IMR-90 (cell line): ENCODE data around the gene CCNK. TPM values are rescaled to one million over a fixed set of nuclear protein-coding genes. Genes with fewer than 3 reads are reported as not detected.

Experiments used
- ATAC-seq: fragments of 200-7000 bp; cut with Tn5 transposase; 2 replicates; pipeline ENCODE4 v1.9.1; 2020; ENCODE audit warnings: low read depth, mild to moderate bottlenecking, moderate library complexity
- BruUV-seq: library from RNA; stranded (reverse); fragments of 400-500 nt; replicated peaks from 2 replicates; lab custom pipeline; 2021; lab: Mats Ljungman, UMichigan
- CTCF ChIA-PET: fragments of 300-600 bp; formaldehyde crosslinking; extraction: SDS; loops from one replicate; lab custom pipeline; 2021; ENCODE audit warnings: antibody characterized with exemption; lab: Yijun Ruan, JAX
- POLR2A ChIA-PET: fragments of 300-600 bp; sonication (Branson Sonifier 250); formaldehyde crosslinking; loops from one replicate; lab custom pipeline; 2022; ENCODE audit warnings: antibody characterized with exemption; ENCODE audit not compliant: unreplicated experiment; lab: Charles Lee
- DNase-seq: peaks from one replicate; pipeline ENCODE4 v3.0.0; 2013
- H2AFZ ChIP-seq: replicated peaks from 2 replicates; pipeline ENCODE3; 2013; ENCODE audit warnings: low read length, mild to moderate bottlenecking; ENCODE audit not compliant: poor library complexity
- H2AK5ac ChIP-seq: 2 replicates; pipeline ENCODE4 v1.6.1; 2013; ENCODE audit warnings: low read depth, low read length, inconsistent platforms
- H2AK9ac ChIP-seq: replicated peaks from 2 replicates; pipeline ENCODE3; 2013; ENCODE audit warnings: mild to moderate bottlenecking, low read depth, low read length, moderate library complexity; ENCODE audit not compliant: poor library complexity
- H2BK120ac ChIP-seq: 2 replicates; pipeline ENCODE4 v1.6.1; 2013; ENCODE audit warnings: low read depth, low read length, inconsistent platforms
- H2BK15ac ChIP-seq: 3 replicates; pipeline ENCODE4 v1.6.1; 2013; ENCODE audit warnings: low read depth, low read length, inconsistent platforms
- H2BK20ac ChIP-seq: 2 replicates; pipeline ENCODE4 v1.6.1; 2013; ENCODE audit warnings: low read depth, mild to moderate bottlenecking, inconsistent platforms, low read length, moderate library complexity
- H2BK5ac ChIP-seq: 2 replicates; pipeline ENCODE4 v1.6.1; 2013; ENCODE audit warnings: mild to moderate bottlenecking, low read depth, low read length, inconsistent platforms; ENCODE audit not compliant: poor library complexity, severe bottlenecking
- H3K14ac ChIP-seq: replicated peaks from 2 replicates; pipeline ENCODE4 v1.6.1; 2013; ENCODE audit warnings: low read depth, low read length, inconsistent platforms
- H3K18ac ChIP-seq: 2 replicates; pipeline ENCODE4 v1.6.1; 2013; ENCODE audit warnings: low read depth, low read length, control low read depth
- H3K23ac ChIP-seq: 2 replicates; pipeline ENCODE4 v1.6.1; 2013; ENCODE audit warnings: low read depth, low read length, inconsistent platforms
- H3K27ac ChIP-seq: 2 replicates; pipeline ENCODE4 v1.5.1; 2013; ENCODE audit warnings: mild to moderate bottlenecking, control low read depth, low read length; ENCODE audit not compliant: insufficient read depth
- H3K27me3 ChIP-seq: 2 replicates; pipeline ENCODE4 v1.6.1; 2013; ENCODE audit warnings: low read length; ENCODE audit not compliant: control insufficient read depth, insufficient read depth
- H3K36me3 ChIP-seq: 2 replicates; pipeline ENCODE4 v1.6.1; 2013; ENCODE audit warnings: low read length, mixed read lengths; ENCODE audit not compliant: control insufficient read depth, insufficient read depth
- H3K4ac ChIP-seq: 2 replicates; pipeline ENCODE4 v1.6.1; 2013; ENCODE audit warnings: low read depth, low read length, inconsistent platforms
- H3K4me1 ChIP-seq: 2 replicates; pipeline ENCODE4 v1.6.1; 2013; ENCODE audit warnings: low read length, mixed read lengths; ENCODE audit not compliant: control insufficient read depth, insufficient read depth
- H3K4me2 ChIP-seq: 2 replicates; pipeline ENCODE4 v1.6.1; 2013; ENCODE audit warnings: low read depth, mild to moderate bottlenecking, control low read depth, low read length, moderate library complexity
- H3K4me3 ChIP-seq: 2 replicates; pipeline ENCODE4 v1.5.1; 2013; ENCODE audit warnings: low read depth, mild to moderate bottlenecking, control low read depth, low read length, moderate library complexity; ENCODE audit not compliant: insufficient read depth
- H3K56ac ChIP-seq: 2 replicates; pipeline ENCODE4 v1.6.1; 2013; ENCODE audit warnings: low read length, inconsistent platforms; ENCODE audit not compliant: insufficient read depth; ENCODE audit errors: extremely low read depth
- H3K79me1 ChIP-seq, 2 experiments: 2 replicates each; pipeline ENCODE4 v1.6.1; 2013; ENCODE audit warnings: low read length in 2 of 2, inconsistent platforms in 1 of 2, low read depth in 1 of 2
- H3K9ac ChIP-seq: 2 replicates; pipeline ENCODE4 v1.6.1; 2013; ENCODE audit warnings: low read depth, low read length, control low read depth
- H3K9me1 ChIP-seq: 2 replicates; pipeline ENCODE4 v1.6.1; 2013; ENCODE audit warnings: low read length, inconsistent platforms; ENCODE audit not compliant: insufficient read depth
- H3K9me3 ChIP-seq: 2 replicates; pipeline ENCODE4 v1.6.1; 2013; ENCODE audit warnings: low read length; ENCODE audit not compliant: control insufficient read depth, insufficient read depth
- H4K20me1 ChIP-seq: 2 replicates; pipeline ENCODE4 v1.6.1; 2013; ENCODE audit warnings: low read length, inconsistent platforms; ENCODE audit not compliant: insufficient read depth
- H4K5ac ChIP-seq: 2 replicates; pipeline ENCODE4 v1.6.1; 2013; ENCODE audit warnings: mild to moderate bottlenecking, low read depth, low read length, control low read depth
- H4K8ac ChIP-seq, 2 experiments: 2 replicates each; pipeline ENCODE4 v1.6.1; 2013; ENCODE audit warnings: low read depth in 2 of 2, low read length in 2 of 2, control low read depth in 1 of 2, inconsistent platforms in 1 of 2
- H4K91ac ChIP-seq: 2 replicates; pipeline ENCODE4 v1.6.1; 2013; ENCODE audit warnings: low read depth, low read length, inconsistent platforms; ENCODE audit not compliant: insufficient read depth
- MXI1 ChIP-seq: IDR thresholded peaks from 2 replicates; pipeline ENCODE4 v1.6.1; 2012; ENCODE audit warnings: low read depth, mild to moderate bottlenecking, low read length, moderate library complexity, borderline replicate concordance
- POLR2A ChIP-seq: IDR thresholded peaks from 2 replicates; pipeline ENCODE4 v1.6.1; 2012; ENCODE audit warnings: mild to moderate bottlenecking, low read depth, low read length
- RAD21 ChIP-seq: IDR thresholded peaks from 2 replicates; pipeline ENCODE4 v1.6.1; 2012; ENCODE audit warnings: low read length, improper control_type of control experiment
- WGBS, 2 experiments: methylation state at CpG; one replicate each; pipeline versions ENCODE4 v1.1.5 to v1.1.7; 2013; ENCODE audit warnings: missing lambda C conversion rate in 2 of 2; ENCODE audit not compliant: insufficient read length in 1 of 2; ENCODE audit errors: extremely low coverage in 2 of 2; 5-methylcytosine and 5-hydroxymethylcytosine counted together
- dilution Hi-C: fragments of 300-500 bp; cut with HindIII; formaldehyde crosslinking; loops from one replicate; pipeline ENCODE4 v1.14.3; 2018; ENCODE audit warnings: low sequenced_read_pairs; ENCODE audit not compliant: unreplicated experiment
- in situ Hi-C: fragments of 300-500 bp; cut with MboI; formaldehyde crosslinking; loops from 3 replicates; pipeline ENCODE4 v1.14.3; 2019; ENCODE audit warnings: low sequenced_read_pairs, inconsistent platforms, mixed read lengths
- intact Hi-C: fragments of 100-400 bp; cut with micrococcal nuclease; formaldehyde crosslinking; loops from 2 replicates; pipeline ENCODE4 v1.10.0; 2022
- polyA plus RNA-seq, 3 experiments: library from polyadenylated mRNA; depleted of rRNA; stranded (reverse); fragments of >200 nt; gene quantifications; 2 replicates each; pipeline ENCODE4 v1.2.3, GENCODE V29; 2012; ENCODE audit warnings: low replicate concordance in 1 of 3
- total RNA-seq: library from RNA; depleted of rRNA; stranded (reverse); fragments of >200 nt; gene quantifications from 2 replicates; pipeline ENCODE4 v1.2.3, GENCODE V29; 2012
- TF ChIP-seq, protein P1 (sequence below): fragments of 150-350 bp; IDR thresholded peaks from 2 replicates; pipeline ENCODE4 v1.6.1; 2017; ENCODE audit warnings: mild to moderate bottlenecking, antibody characterized with exemption, low read length, low read depth
- TF ChIP-seq, protein P2 (sequence below): conservative IDR thresholded peaks from 2 replicates; pipeline ENCODE4 v1.5.1; 2012; ENCODE audit warnings: mild to moderate bottlenecking, low read depth, low read length, improper control_type of control experiment

CCNK gene
- total and polyA plus RNA-seq, 2 of the 4 experiments (the other 2 are of a cell fraction), result 18.8 to 38.3 TPM

DNA sequence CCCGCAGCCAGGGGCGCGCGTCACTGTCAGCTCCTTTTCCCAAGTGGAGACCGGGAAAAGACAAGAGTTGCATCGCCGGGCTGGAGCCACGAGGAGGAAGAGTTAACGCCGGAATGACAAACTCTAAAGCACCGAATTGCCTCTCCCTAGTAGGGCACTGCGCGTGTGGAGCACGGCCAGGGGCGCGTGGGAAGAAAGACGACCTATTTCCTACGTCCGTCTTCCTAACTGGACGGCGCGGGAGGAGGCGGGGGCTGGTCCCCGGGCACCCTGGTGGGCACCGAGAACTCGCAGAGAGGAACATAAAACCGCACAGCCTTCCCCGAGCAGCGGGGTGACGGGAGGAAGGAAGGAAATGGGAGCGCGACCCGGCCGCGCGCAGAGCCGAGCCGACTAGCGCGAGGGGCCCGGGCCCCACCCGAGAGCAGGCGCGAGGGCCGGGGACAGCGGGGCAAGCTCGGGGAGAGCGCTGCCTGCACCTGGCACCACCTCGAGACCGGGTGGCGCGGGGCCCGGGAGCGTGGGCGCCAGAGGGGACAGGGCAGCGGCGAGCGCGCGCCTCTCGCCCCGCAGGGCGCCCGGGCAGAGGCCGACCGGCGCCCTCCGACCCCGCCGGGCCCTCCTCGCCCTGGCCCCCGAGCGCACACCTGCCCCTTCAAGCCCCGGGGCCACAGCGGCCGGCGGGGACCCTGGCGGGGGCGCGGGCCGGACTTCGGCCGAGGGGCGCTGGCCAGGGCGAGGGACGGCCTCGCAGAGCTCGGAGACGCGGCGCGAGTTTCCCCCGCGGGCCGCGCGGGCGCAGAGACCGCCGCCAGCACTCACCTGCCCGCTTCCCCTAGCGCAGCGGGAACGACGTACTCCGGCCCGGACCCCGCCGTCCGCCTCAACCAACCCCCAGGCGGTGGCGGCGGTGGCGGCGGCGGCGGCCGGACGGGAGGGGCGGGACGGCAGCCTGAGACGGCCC, 1.0 kb upstream of the CCNK start, which contains the start of gene SETD3:
Gene SETD3 (minus strand): TSS at position 954 of the 964 bp plus-strand sequence. CDS start 15,054 bp downstream, outside the sequence.
- H4K91ac ChIP-seq, result 0 out of 2 replicates have a peak within 1 kb of the TSS, but pooled peaks have one; percentile 37
- H4K20me1 ChIP-seq, result peaks cover 64% of the 10 kb centered on the region
- H3K79me1 ChIP-seq, result peaks cover 17 to 59% of the 10 kb centered on the region in 2 experiments; a peak in 3 of 4 replicates
- 1% methylated on average over 33 of the region's 122 CpGs; no CpG with 5 or more reads in 1 of the 2 experiments for WGBS, 2 experiments
- H2AK5ac ChIP-seq, result peak within 1 kb of the TSS; percentile 48
- CTCF ChIA-PET, result no interaction called here
- H3K4me2 ChIP-seq, result peak within 1 kb of the TSS; percentile 98
- H3K18ac ChIP-seq, result no peak within 1 kb of the TSS
- H3K27me3 ChIP-seq, result no peaks in the 10 kb centered on the region
- no peak; the same call in 1 of the 2 replicates for TF ChIP-seq RAD21
- peak; percentile 66; the same call in 1 of the 2 replicates for TF ChIP-seq POLR2A
- TF ChIP-seq, protein P1, sequence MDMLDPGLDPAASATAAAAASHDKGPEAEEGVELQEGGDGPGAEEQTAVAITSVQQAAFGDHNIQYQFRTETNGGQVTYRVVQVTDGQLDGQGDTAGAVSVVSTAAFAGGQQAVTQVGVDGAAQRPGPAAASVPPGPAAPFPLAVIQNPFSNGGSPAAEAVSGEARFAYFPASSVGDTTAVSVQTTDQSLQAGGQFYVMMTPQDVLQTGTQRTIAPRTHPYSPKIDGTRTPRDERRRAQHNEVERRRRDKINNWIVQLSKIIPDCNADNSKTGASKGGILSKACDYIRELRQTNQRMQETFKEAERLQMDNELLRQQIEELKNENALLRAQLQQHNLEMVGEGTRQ, result peak; percentile 11; the same call in 1 of the 2 replicates
- TF ChIP-seq MXI1, result peak; percentile 84
- TF ChIP-seq, protein P2, sequence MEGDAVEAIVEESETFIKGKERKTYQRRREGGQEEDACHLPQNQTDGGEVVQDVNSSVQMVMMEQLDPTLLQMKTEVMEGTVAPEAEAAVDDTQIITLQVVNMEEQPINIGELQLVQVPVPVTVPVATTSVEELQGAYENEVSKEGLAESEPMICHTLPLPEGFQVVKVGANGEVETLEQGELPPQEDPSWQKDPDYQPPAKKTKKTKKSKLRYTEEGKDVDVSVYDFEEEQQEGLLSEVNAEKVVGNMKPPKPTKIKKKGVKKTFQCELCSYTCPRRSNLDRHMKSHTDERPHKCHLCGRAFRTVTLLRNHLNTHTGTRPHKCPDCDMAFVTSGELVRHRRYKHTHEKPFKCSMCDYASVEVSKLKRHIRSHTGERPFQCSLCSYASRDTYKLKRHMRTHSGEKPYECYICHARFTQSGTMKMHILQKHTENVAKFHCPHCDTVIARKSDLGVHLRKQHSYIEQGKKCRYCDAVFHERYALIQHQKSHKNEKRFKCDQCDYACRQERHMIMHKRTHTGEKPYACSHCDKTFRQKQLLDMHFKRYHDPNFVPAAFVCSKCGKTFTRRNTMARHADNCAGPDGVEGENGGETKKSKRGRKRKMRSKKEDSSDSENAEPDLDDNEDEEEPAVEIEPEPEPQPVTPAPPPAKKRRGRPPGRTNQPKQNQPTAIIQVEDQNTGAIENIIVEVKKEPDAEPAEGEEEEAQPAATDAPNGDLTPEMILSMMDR, result peak; percentile 19; the same call in 1 of the 2 replicates
- H3K9me3 ChIP-seq, result no peaks in the 10 kb centered on the region
- no peak within 1 kb of the TSS for H2BK15ac ChIP-seq
- peak within 1 kb of the TSS; percentile 77 for H3K27ac ChIP-seq
- in situ Hi-C loops, result no loop called here
- peak within 1 kb of the TSS; percentile 86 for H3K56ac ChIP-seq
- BruUV-seq, result no TSS peak
- H2BK20ac ChIP-seq, result no peak within 1 kb of the TSS
- no peaks in the 10 kb centered on the region for H3K36me3 ChIP-seq
- peak; percentile 0 for ATAC-seq
- peak within 1 kb of the TSS; percentile 87 for H3K9ac ChIP-seq
- H2AK9ac ChIP-seq, result peak within 1 kb of the TSS; percentile 93
- peaks cover 8% of the 10 kb centered on the region for H3K9me1 ChIP-seq
- H3K23ac ChIP-seq, result peak within 1 kb of the TSS; percentile 80
- H3K14ac ChIP-seq, result peak within 1 kb of the TSS; percentile 86
- peak within 1 kb of the TSS; percentile 90 for H3K4ac ChIP-seq
- H4K5ac ChIP-seq, result peak within 1 kb of the TSS; percentile 47
- peak within 1 kb of the TSS; percentile 93 for H2AFZ ChIP-seq
- H4K8ac ChIP-seq, result peak within 1 kb of the TSS; percentile 13 to 92; a peak in 3 of 4 replicates
- H2BK120ac ChIP-seq, result no peak within 1 kb of the TSS
- POLR2A ChIA-PET, result interaction anchor here (0.5 to 0.8 kb wide), 4 partner anchors 8 to 416 kb away, joined by 3 to 4 read pairs (median 3); no protein-coding TSS in a partner anchor
- H3K4me1 ChIP-seq, result peaks cover 7% of the 10 kb centered on the region
- intact Hi-C loops, result no loop called here
- H2BK5ac ChIP-seq, result peak within 1 kb of the TSS; percentile 42
- dilution Hi-C loops, result no loop called here
- peak; percentile 65 for DNase-seq
- H3K4me3 ChIP-seq, result peak within 1 kb of the TSS; percentile 80
